Measurements from ENCODE around the gene DCST2. TPM values are rescaled to one million over a fixed set of nuclear protein-coding genes. Genes with fewer than 3 reads are reported as not detected.

DCST2 gene
- polyA plus RNA-seq, 1 of the 3 experiments (the other 2 are of a cell fraction): 0.76 TPM

GRCh38 chr1:154970631-154971340 lies 62.8 kb downstream of the DCST2 start, which contains the start of gene SHC1:
SHC1 (minus strand) TSS chr1:154970747; CDS start chr1:154970526, 221 bp downstream.
- WGBS (ENCODE audit: low lambda C conversion rate): 6% methylated on average over 13 of the region's 15 CpGs
- ChIA-PET CTCF (interaction anchor here (0.7 to 37.5 kb wide), 9 partner anchors 9 to 197 kb away, joined by 3 to 640 read pairs (median 7); partner anchors contain the start of genes FLAD1, LENEP, PYGO2 and ZBTB7B), POLR2A (interaction anchor here (0.5 to 3.7 kb wide), 15 partner anchors 9 to 197 kb away, joined by 3 to 25 read pairs (median 6); partner anchors contain the start of genes ADAM15, EFNA3, FLAD1 and LENEP)
- H3K4me3 ChIP-seq (ENCODE audit: low read depth in 2 of 2, low read length in 1 of 2): peak within 1 kb of the TSS; percentile 77 to 90
- H3K9me3 ChIP-seq: no peaks in the 10 kb centered on the region
- H3K9me2 ChIP-seq: no peaks in the 10 kb centered on the region
- H3F3A ChIP-seq (replicated peaks; ENCODE audit: insufficient read depth): peaks cover 40% of the 10 kb centered on the region
- peak within 1 kb of the TSS; percentile 88 for H3K9ac ChIP-seq
- H3K27me3 ChIP-seq (ENCODE audit: insufficient read depth): no peaks in the 10 kb centered on the region
- peaks cover 18 to 63% of the 10 kb centered on the region in 2 experiments for H3K4me1 ChIP-seq (ENCODE audit: control insufficient read depth in 1 of 2, insufficient read depth in 2 of 2, low read depth in 1 of 2, low read length in 1 of 2)
- H3K79me2 ChIP-seq (ENCODE audit: insufficient read depth): peaks cover 70% of the 10 kb centered on the region
- no peak within 1 kb of the TSS for H2AFZ ChIP-seq (ENCODE audit: low read depth)
- peak within 1 kb of the TSS; percentile 98 for H3K4me2 ChIP-seq
- peak; percentile 90 for DNase-seq
- H3K36me3 ChIP-seq (replicated peaks in 1 of 2; ENCODE audit: control insufficient read depth in 1 of 2, insufficient read depth in 2 of 2, low read length in 1 of 2): peaks cover 24 to 25% of the 10 kb centered on the region in 2 experiments
- peaks cover 27% of the 10 kb centered on the region for H4K20me1 ChIP-seq (ENCODE audit: insufficient read depth)
- peak within 1 kb of the TSS; percentile 97 to 99 for H3K27ac ChIP-seq (ENCODE audit: low read depth in 2 of 2, low read length in 1 of 2)
- TF ChIP-seq, protein P1, sequence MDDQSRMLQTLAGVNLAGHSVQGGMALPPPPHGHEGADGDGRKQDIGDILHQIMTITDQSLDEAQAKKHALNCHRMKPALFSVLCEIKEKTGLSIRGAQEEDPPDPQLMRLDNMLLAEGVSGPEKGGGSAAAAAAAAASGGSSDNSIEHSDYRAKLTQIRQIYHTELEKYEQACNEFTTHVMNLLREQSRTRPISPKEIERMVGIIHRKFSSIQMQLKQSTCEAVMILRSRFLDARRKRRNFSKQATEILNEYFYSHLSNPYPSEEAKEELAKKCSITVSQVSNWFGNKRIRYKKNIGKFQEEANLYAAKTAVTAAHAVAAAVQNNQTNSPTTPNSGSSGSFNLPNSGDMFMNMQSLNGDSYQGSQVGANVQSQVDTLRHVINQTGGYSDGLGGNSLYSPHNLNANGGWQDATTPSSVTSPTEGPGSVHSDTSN (IDR thresholded peaks at IDR 0.05): no peak; the same call in 1 of the 2 replicates
- TF ChIP-seq SIN3A (IDR thresholded peaks at IDR 0.05; ENCODE audit: borderline replicate concordance, low read depth, low read length): peak; percentile 53; the same call in 1 of the 2 replicates
- peak; percentile 71 for TF ChIP-seq CHD2 (IDR thresholded peaks at IDR 0.05; ENCODE audit: low read length, partially characterized antibody)
- TF ChIP-seq JUND (IDR thresholded peaks at IDR 0.05): peak; percentile 35; the same call in 1 of the 2 replicates
- TF ChIP-seq, protein P2, sequence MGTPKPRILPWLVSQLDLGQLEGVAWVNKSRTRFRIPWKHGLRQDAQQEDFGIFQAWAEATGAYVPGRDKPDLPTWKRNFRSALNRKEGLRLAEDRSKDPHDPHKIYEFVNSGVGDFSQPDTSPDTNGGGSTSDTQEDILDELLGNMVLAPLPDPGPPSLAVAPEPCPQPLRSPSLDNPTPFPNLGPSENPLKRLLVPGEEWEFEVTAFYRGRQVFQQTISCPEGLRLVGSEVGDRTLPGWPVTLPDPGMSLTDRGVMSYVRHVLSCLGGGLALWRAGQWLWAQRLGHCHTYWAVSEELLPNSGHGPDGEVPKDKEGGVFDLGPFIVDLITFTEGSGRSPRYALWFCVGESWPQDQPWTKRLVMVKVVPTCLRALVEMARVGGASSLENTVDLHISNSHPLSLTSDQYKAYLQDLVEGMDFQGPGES (IDR thresholded peaks at IDR 0.05; ENCODE audit: low read depth, low read length): no peak
- TF ChIP-seq SMC3 (IDR thresholded peaks at IDR 0.05; ENCODE audit: low read depth, low read length): no peak
- no peak for TF ChIP-seq FOXJ3 (CRISPR knock-in tag; IDR thresholded peaks at IDR 0.05)
- TF ChIP-seq USF2 (IDR thresholded peaks at IDR 0.05; ENCODE audit: borderline replicate concordance, low read depth, low read length): no peak
- TF ChIP-seq, protein P3, sequence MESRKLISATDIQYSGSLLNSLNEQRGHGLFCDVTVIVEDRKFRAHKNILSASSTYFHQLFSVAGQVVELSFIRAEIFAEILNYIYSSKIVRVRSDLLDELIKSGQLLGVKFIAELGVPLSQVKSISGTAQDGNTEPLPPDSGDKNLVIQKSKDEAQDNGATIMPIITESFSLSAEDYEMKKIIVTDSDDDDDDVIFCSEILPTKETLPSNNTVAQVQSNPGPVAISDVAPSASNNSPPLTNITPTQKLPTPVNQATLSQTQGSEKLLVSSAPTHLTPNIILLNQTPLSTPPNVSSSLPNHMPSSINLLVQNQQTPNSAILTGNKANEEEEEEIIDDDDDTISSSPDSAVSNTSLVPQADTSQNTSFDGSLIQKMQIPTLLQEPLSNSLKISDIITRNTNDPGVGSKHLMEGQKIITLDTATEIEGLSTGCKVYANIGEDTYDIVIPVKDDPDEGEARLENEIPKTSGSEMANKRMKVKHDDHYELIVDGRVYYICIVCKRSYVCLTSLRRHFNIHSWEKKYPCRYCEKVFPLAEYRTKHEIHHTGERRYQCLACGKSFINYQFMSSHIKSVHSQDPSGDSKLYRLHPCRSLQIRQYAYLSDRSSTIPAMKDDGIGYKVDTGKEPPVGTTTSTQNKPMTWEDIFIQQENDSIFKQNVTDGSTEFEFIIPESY (IDR thresholded peaks at IDR 0.05; ENCODE audit: borderline replicate concordance, low read depth): no peak
- peak; percentile 95 for TF ChIP-seq TAF1 (IDR thresholded peaks at IDR 0.05; ENCODE audit: borderline replicate concordance, low read depth, low read length)
- no peak for TF ChIP-seq TCF12 (IDR thresholded peaks at IDR 0.05)
- no peak; a peak in 1 of 4 replicates for TF ChIP-seq EP300 (IDR thresholded peaks at IDR 0.05; ENCODE audit: borderline replicate concordance in 1 of 2, low read depth in 1 of 2, low read length in 1 of 2)
- TF ChIP-seq POLR2AphosphoS5 (IDR thresholded peaks at IDR 0.05; ENCODE audit: low read depth, low read length): peak; percentile 99
- TF ChIP-seq, protein P4, sequence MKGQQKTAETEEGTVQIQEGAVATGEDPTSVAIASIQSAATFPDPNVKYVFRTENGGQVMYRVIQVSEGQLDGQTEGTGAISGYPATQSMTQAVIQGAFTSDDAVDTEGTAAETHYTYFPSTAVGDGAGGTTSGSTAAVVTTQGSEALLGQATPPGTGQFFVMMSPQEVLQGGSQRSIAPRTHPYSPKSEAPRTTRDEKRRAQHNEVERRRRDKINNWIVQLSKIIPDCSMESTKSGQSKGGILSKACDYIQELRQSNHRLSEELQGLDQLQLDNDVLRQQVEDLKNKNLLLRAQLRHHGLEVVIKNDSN (IDR thresholded peaks at IDR 0.05; ENCODE audit: borderline replicate concordance, low read depth): no peak
- no peak for TF ChIP-seq FOXM1 (IDR thresholded peaks at IDR 0.05; ENCODE audit: low read depth)
- no peak for TF ChIP-seq NRF1 (IDR thresholded peaks at IDR 0.05; ENCODE audit: low read depth, low read length)
- no peak for TF ChIP-seq RFX5 (IDR thresholded peaks at IDR 0.05; ENCODE audit: low read length)
- TF ChIP-seq, protein P5, sequence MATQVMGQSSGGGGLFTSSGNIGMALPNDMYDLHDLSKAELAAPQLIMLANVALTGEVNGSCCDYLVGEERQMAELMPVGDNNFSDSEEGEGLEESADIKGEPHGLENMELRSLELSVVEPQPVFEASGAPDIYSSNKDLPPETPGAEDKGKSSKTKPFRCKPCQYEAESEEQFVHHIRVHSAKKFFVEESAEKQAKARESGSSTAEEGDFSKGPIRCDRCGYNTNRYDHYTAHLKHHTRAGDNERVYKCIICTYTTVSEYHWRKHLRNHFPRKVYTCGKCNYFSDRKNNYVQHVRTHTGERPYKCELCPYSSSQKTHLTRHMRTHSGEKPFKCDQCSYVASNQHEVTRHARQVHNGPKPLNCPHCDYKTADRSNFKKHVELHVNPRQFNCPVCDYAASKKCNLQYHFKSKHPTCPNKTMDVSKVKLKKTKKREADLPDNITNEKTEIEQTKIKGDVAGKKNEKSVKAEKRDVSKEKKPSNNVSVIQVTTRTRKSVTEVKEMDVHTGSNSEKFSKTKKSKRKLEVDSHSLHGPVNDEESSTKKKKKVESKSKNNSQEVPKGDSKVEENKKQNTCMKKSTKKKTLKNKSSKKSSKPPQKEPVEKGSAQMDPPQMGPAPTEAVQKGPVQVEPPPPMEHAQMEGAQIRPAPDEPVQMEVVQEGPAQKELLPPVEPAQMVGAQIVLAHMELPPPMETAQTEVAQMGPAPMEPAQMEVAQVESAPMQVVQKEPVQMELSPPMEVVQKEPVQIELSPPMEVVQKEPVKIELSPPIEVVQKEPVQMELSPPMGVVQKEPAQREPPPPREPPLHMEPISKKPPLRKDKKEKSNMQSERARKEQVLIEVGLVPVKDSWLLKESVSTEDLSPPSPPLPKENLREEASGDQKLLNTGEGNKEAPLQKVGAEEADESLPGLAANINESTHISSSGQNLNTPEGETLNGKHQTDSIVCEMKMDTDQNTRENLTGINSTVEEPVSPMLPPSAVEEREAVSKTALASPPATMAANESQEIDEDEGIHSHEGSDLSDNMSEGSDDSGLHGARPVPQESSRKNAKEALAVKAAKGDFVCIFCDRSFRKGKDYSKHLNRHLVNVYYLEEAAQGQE (IDR thresholded peaks at IDR 0.05; ENCODE audit: low read depth, low read length): no peak
- TF ChIP-seq GABPA (IDR thresholded peaks at IDR 0.05; ENCODE audit: low read depth): peak; percentile 66
- no peak for TF ChIP-seq RCOR1 (IDR thresholded peaks at IDR 0.05; ENCODE audit: low read length)
- TF ChIP-seq YY1 (IDR thresholded peaks at IDR 0.05; ENCODE audit: low read depth): no peak
- TF ChIP-seq NFIC (IDR thresholded peaks at IDR 0.05; ENCODE audit: borderline replicate concordance): no peak; the same call in 1 of the 2 replicates
- no peak for TF ChIP-seq EZH2phosphoT487 (IDR thresholded peaks at IDR 0.05; ENCODE audit: borderline replicate concordance, low read depth)
